Esophagus muscularis mucosa (tissue), 3 donors: ENCODE measurements around the gene CTRB2.

Experiments used
- CTCF ChIP-seq, 3 experiments: fragments of 200-600 bp in 2 of 3; fragments of 450-650 bp in 1 of 3; sonication (generic) in 2 of 3; IDR thresholded peaks; one replicate each; pipeline ENCODE4 v1.5.1; 2017 to 2019; ENCODE audit warnings: antibody characterized with exemption in 3 of 3, mild to moderate bottlenecking in 2 of 3, moderate library complexity in 1 of 3
- POLR2A ChIP-seq: fragments of 450-650 bp; IDR thresholded peaks from one replicate; pipeline ENCODE4 v1.6.1; 2017; ENCODE audit warnings: antibody characterized with exemption, moderate library complexity, mild to moderate bottlenecking, low read depth
- POLR2AphosphoS5 ChIP-seq, 2 donors: sonication (generic); formaldehyde crosslinking; IDR thresholded peaks; one replicate each; pipeline ENCODE4 v1.6.1; 2017; ENCODE audit warnings: antibody characterized with exemption in 2 of 2

- TF ChIP-seq CTCF (IDR thresholded peaks at IDR 0.05) = no peak
- no peak for TF ChIP-seq POLR2A
- no peak for TF ChIP-seq POLR2AphosphoS5 (IDR thresholded peaks at IDR 0.05)
Observed at GRCh38 chr16:75248536-75249380, 41.8 kb upstream of the CTRB2 start.
